PC-3 (cell line): ENCODE results near the gene PTGDS. TPM values are rescaled to one million over a fixed set of nuclear protein-coding genes. Genes with fewer than 3 reads are reported as not detected.

ENCODE experiments used
- ATAC-seq: fragments of 200-7000 bp; cut with Tn5 transposase; 2 replicates; pipeline ENCODE4 v1.9.1; 2020; ENCODE audit warnings: mild to moderate bottlenecking, moderate library complexity
- BruUV-seq: library from RNA; stranded (reverse); fragments of 400-500 nt; replicated peaks from 2 replicates; lab custom pipeline; 2021; lab: Mats Ljungman, UMichigan
- CTCF ChIA-PET: fragments of 300-600 bp; sonication (Branson Sonifier 250); formaldehyde crosslinking; loops from one replicate; lab custom pipeline; 2022; ENCODE audit warnings: antibody characterized with exemption; lab: Charles Lee
- POLR2A ChIA-PET: fragments of 300-600 bp; sonication (Branson Sonifier 250); formaldehyde crosslinking; loops from one replicate; lab custom pipeline; 2022; ENCODE audit warnings: antibody characterized with exemption; ENCODE audit not compliant: unreplicated experiment; lab: Charles Lee
- DNase-seq: peaks from one replicate; pipeline ENCODE4 v3.0.0-alpha.2; 2015
- H2AFZ ChIP-seq: fragments of 300-600 bp; sonication (generic); 2 replicates; pipeline ENCODE4 v1.6.0; 2016; ENCODE audit warnings: antibody characterized with exemption, low read length
- H3F3A ChIP-seq: fragments of 300-600 bp; sonication (generic); one replicate; pipeline ENCODE4 v1.6.0; 2017; ENCODE audit warnings: antibody characterized with exemption, low read length, control low read depth, mild to moderate bottlenecking; ENCODE audit not compliant: unreplicated experiment
- H3K27ac ChIP-seq: fragments of 300-600 bp; sonication (generic); 2 replicates; pipeline ENCODE4 v1.5.1; 2016; ENCODE audit warnings: mild to moderate bottlenecking, low read length
- H3K27me3 ChIP-seq: fragments of 300-600 bp; sonication (generic); 2 replicates; pipeline ENCODE4 v1.6.1; 2016; ENCODE audit warnings: low read length, mixed read lengths
- H3K36me3 ChIP-seq: fragments of 300-600 bp; sonication (generic); 2 replicates; pipeline ENCODE4 v1.6.1; 2016; ENCODE audit warnings: low read depth, mixed run types, low read length, mixed read lengths
- H3K4me1 ChIP-seq: fragments of 300-600 bp; sonication (generic); 2 replicates; pipeline ENCODE4 v1.5.1; 2016; ENCODE audit warnings: low read length; ENCODE audit not compliant: insufficient read depth
- H3K4me2 ChIP-seq: fragments of 300-600 bp; sonication (generic); 2 replicates; pipeline ENCODE4 v1.6.0; 2016; ENCODE audit warnings: low read length
- H3K4me3 ChIP-seq: fragments of 300-600 bp; sonication (generic); 2 replicates; pipeline ENCODE4 v1.5.1; 2016; ENCODE audit warnings: mild to moderate bottlenecking, low read length, mixed read lengths
- H3K79me2 ChIP-seq: fragments of 300-600 bp; sonication (generic); 2 replicates; pipeline ENCODE4 v1.6.1; 2017; ENCODE audit warnings: low read length, mixed read lengths
- H3K9ac ChIP-seq: fragments of 300-600 bp; sonication (generic); 2 replicates; pipeline ENCODE4 v1.6.0; 2016; ENCODE audit warnings: mild to moderate bottlenecking, low read length
- H3K9me2 ChIP-seq: fragments of 300-600 bp; sonication (generic); replicated peaks from 2 replicates; pipeline ENCODE4 v1.6.1; 2016; ENCODE audit warnings: mixed run types, low read length, mixed read lengths
- H3K9me3 ChIP-seq: fragments of 300-600 bp; sonication (generic); 2 replicates; pipeline ENCODE4 v1.6.1; 2016; ENCODE audit warnings: low read length, mixed read lengths
- H4K20me1 ChIP-seq: fragments of 300-600 bp; sonication (generic); 2 replicates; pipeline ENCODE4 v1.6.1; 2016; ENCODE audit warnings: low read length, mixed read lengths
- EZH2 ChIP-seq: fragments of 300-600 bp; sonication (generic); IDR thresholded peaks from one replicate; pipeline ENCODE4 v1.6.1; 2017; ENCODE audit warnings: antibody characterized with exemption, mild to moderate bottlenecking, low read length; ENCODE audit not compliant: unreplicated experiment
- EZH2phosphoT487 ChIP-seq: fragments of 300-600 bp; sonication (generic); IDR thresholded peaks from 2 replicates; pipeline ENCODE4 v1.6.1; 2018; ENCODE audit warnings: mild to moderate bottlenecking, antibody characterized with exemption, low read length, borderline replicate concordance
- intact Hi-C: fragments of 100-400 bp; cut with micrococcal nuclease; formaldehyde crosslinking; loops from 2 replicates; pipeline ENCODE4 v1.9.0; 2023
- total RNA-seq: library from RNA; depleted of rRNA; stranded (reverse); fragments of >200 nt; gene quantifications from 2 replicates; pipeline ENCODE4 v1.2.3, GENCODE V29; 2014
- TF ChIP-seq, protein P1 (sequence below): fragments of 300-600 bp; sonication (generic); conservative IDR thresholded peaks from 2 replicates; pipeline ENCODE4 v1.5.1; 2017; ENCODE audit warnings: antibody characterized with exemption, low read depth, mild to moderate bottlenecking, low read length

Gene PTGDS
- total RNA-seq, 1 experiment from 2014 or later: not detected

DNA sequence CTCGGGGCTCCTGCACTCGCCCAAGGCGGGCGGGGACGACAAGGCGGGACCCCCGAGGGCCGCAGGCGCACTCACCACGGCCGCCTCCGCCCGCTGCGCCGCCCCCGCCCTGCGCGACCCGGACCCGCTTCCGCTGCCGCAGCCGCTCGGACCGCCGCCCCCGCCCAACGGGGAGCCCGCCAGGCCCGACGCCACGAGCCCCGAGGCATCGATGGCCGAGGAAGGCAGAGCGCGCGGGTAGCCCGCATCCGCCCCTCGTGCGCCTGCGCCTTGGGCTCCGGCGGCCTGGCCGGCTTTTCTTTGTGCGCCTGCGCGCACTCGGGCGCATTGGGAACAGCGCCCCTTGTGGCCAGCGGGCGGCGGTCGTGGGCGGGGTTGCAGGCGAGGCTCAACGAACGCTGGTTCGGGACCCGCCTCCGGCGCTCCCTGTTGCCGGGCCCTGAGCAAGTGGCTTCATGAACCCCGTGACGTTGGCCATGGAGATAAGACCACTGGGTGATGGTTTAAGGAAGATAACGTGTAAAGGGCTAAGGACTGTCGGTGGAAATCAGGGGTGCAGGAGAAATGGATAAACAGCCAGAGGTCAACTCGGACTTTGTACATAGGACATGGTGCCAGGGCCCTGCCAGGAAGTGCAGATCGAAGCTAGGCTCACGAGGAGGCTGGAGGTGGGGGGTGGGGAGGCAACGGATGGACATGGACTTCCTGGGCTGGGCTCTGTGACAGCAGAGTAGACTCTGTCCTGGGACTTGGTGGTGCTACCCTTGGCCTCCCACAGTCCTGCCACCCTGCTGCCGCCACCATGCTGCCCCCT is 32.6 kb upstream of the PTGDS start, which contains the start of the genes C8G and FBXW5:
TSS of gene C8G (plus strand) at position 725 of the 814 bp plus-strand sequence. CDS start at position 803, 78 bp downstream.
TSS of gene FBXW5 (minus strand) at position 220 of the 814 bp plus-strand sequence. CDS start 655 bp downstream, outside the sequence.
- Histone ChIP-seq H3K4me3 (peak within 1 kb of the TSS; percentile 71), H3K27me3 (no peaks in the 10 kb centered on the region), H3K27ac (no peak within 1 kb of the TSS), H3K4me1 (peaks cover 10% of the 10 kb centered on the region; the same call in 1 of the 2 replicates), H3K9me3 (no peaks in the 10 kb centered on the region), H3K79me2 (peaks cover 26% of the 10 kb centered on the region), H3K36me3 (no peaks in the 10 kb centered on the region; the same call in 1 of the 2 replicates), H3F3A (no peaks in the 10 kb centered on the region), H4K20me1 (no peaks in the 10 kb centered on the region), H3K9me2 (no peaks in the 10 kb centered on the region), H2AFZ (no peak within 1 kb of the TSS), H3K4me2 (peak within 1 kb of the TSS; percentile 98), H3K9ac (peak within 1 kb of the TSS; percentile 83)
- BruUV-seq: no TSS peak
- POLR2A ChIA-PET: interaction anchor here (0.6 kb wide), 1 partner anchor 219 kb away, joined by 5 read pairs; no protein-coding TSS in a partner anchor
- ATAC-seq (peak; percentile 69), DNase-seq (peak; percentile 91)
- intact Hi-C loops: loop anchor here (2.0 kb wide), 1 partner anchor 58 kb away; the partner anchor contains the start of gene TRAF2
- TF ChIP-seq EZH2phosphoT487: no peak
- TF ChIP-seq, protein P1, sequence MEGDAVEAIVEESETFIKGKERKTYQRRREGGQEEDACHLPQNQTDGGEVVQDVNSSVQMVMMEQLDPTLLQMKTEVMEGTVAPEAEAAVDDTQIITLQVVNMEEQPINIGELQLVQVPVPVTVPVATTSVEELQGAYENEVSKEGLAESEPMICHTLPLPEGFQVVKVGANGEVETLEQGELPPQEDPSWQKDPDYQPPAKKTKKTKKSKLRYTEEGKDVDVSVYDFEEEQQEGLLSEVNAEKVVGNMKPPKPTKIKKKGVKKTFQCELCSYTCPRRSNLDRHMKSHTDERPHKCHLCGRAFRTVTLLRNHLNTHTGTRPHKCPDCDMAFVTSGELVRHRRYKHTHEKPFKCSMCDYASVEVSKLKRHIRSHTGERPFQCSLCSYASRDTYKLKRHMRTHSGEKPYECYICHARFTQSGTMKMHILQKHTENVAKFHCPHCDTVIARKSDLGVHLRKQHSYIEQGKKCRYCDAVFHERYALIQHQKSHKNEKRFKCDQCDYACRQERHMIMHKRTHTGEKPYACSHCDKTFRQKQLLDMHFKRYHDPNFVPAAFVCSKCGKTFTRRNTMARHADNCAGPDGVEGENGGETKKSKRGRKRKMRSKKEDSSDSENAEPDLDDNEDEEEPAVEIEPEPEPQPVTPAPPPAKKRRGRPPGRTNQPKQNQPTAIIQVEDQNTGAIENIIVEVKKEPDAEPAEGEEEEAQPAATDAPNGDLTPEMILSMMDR: peak; percentile 77
- no peak for TF ChIP-seq EZH2
- CTCF ChIA-PET: interaction anchor here (1.1 kb wide), 1 partner anchor 52 kb away, joined by 3 read pairs; the partner anchor contains the start of gene CLIC3

DNA sequence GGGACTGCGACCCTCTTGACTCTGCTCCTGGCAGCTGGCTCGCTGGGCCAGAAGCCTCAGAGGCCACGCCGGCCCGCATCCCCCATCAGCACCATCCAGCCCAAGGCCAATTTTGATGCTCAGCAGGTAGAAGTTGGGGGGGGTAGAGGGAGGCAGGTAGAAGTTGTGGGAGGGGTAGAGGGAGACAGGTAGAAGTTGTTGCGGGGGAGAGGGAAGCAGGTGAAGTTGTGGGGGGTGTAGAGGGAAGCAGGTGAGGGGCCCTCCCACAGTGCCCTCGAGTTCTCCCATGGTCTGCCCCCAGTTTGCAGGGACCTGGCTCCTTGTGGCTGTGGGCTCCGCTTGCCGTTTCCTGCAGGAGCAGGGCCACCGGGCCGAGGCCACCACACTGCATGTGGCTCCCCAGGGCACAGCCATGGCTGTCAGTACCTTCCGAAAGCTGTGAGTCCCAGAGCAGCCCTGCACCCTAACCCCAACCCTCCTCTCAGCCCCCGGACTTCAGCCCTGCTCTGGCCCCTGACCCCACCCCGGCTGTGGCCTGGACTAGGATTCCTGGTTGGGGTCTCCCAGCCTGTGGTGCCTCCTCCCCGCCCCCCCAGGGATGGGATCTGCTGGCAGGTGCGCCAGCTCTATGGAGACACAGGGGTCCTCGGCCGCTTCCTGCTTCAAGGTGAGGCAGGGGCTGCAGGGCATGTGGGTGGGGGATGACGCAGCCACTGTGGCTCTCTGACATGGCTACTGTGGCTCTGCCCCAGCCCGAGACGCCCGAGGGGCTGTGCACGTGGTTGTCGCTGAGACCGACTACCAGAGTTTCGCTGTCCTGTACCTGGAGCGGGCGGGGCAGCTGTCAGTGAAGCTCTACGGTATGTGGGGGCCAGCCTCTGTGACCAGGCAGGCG is 31.7 kb upstream of the PTGDS start:
- no peak for ATAC-seq
- H3K9me3 ChIP-seq: no peaks in the 10 kb centered on the region
- CTCF ChIA-PET: no interaction called here
- H3K36me3 ChIP-seq: no peaks in the 10 kb centered on the region; the same call in 1 of the 2 replicates
- no peaks in the 10 kb centered on the region for H3F3A ChIP-seq
- no TSS peak for BruUV-seq
- TF ChIP-seq EZH2phosphoT487: no peak
- TF ChIP-seq, protein P1: no peak
- no peak for TF ChIP-seq EZH2
- no peak overlapping the region for H3K4me2 ChIP-seq
- H3K9me2 ChIP-seq: no peaks in the 10 kb centered on the region
- H3K27ac ChIP-seq: no peak overlapping the region
- H3K4me3 ChIP-seq: no peak overlapping the region
- H2AFZ ChIP-seq: no peak overlapping the region
- H3K27me3 ChIP-seq: no peaks in the 10 kb centered on the region
- no peaks in the 10 kb centered on the region for H4K20me1 ChIP-seq
- intact Hi-C loops: loop anchor here (2.0 kb wide), 1 partner anchor 59 kb away; the partner anchor contains the start of gene TRAF2
- H3K79me2 ChIP-seq: peaks cover 26% of the 10 kb centered on the region
- no peak overlapping the region for H3K9ac ChIP-seq
- DNase-seq: no peak
- peaks cover 15% of the 10 kb centered on the region for H3K4me1 ChIP-seq
- POLR2A ChIA-PET: no interaction called here
